ENCODE results near the gene GK.
"Not testable (repeated sequence)": the region's sequence is repeated elsewhere in the genome, so short reads cannot be mapped to it uniquely, and the experiment has no call there.

Gene GK

GRCh38 chrX:30668581-30668980 is 15.4 kb downstream of the GK start:
- H3K79me2 ChIP-seq (ENCODE audit: control insufficient read depth, insufficient read depth, low read length, poor library complexity), result no peaks in the 10 kb centered on the region
- WGBS (ENCODE audit: extremely low coverage, insufficient coverage, insufficient read length), result no CpG with 5 or more reads among the region's 4 CpGs
- H3K4me1 ChIP-seq (ENCODE audit: control insufficient read depth in 1 of 2, insufficient read depth in 2 of 2, low read length in 2 of 2), result no peaks in the 10 kb centered on the region

GRCh38 chrX:30671189-30671588 is 18.0 kb downstream of the GK start:
- not testable (repeated sequence) for H3K4me3 ChIP-seq (ENCODE audit: low read depth, low read length); H3K9ac ChIP-seq (ENCODE audit: low read length); DNase-seq; H2BK12ac ChIP-seq (ENCODE audit: low read length); H3K14ac ChIP-seq (ENCODE audit: low read length); H4K12ac ChIP-seq (ENCODE audit: low read depth, low read length); H3K79me2 ChIP-seq (ENCODE audit: control insufficient read depth, insufficient read depth, low read length, poor library complexity); H4K8ac ChIP-seq (ENCODE audit: low read depth, low read length); H3K27ac ChIP-seq (ENCODE audit: low read depth, low read length); H4K91ac ChIP-seq (ENCODE audit: low read depth, low read length); H3K9me3 ChIP-seq (ENCODE audit: insufficient read depth, low read depth, low read length); H3K79me1 ChIP-seq (ENCODE audit: low read length); H3K23ac ChIP-seq (ENCODE audit: low read length); H3K27me3 ChIP-seq (ENCODE audit: insufficient read depth, low read length); H3K4me2 ChIP-seq (ENCODE audit: low read length); H2AFZ ChIP-seq (ENCODE audit: insufficient read depth, low read length, poor library complexity); H2BK120ac ChIP-seq (ENCODE audit: insufficient read depth, low read length, poor library complexity); H3K4ac ChIP-seq (ENCODE audit: low read depth, low read length); H3K18ac ChIP-seq (ENCODE audit: low read length); H3K4me1 ChIP-seq (ENCODE audit: control insufficient read depth in 1 of 2, insufficient read depth in 2 of 2, low read length in 2 of 2); H3K36me3 ChIP-seq (ENCODE audit: control insufficient read depth in 1 of 2, insufficient read depth in 2 of 2, low read length in 2 of 2); H2AK5ac ChIP-seq (ENCODE audit: low read length); H2BK5ac ChIP-seq (ENCODE audit: low read depth, low read length, poor library complexity)
- no CpG with 5 or more reads among the region's 3 CpGs for WGBS (ENCODE audit: extremely low coverage, insufficient coverage, insufficient read length)

More at GRCh38 chrX:30668581-30668980, 15.4 kb downstream of the GK start:
- Histone ChIP-seq H3K14ac (ENCODE audit: low read length) (no peak overlapping the region), H3K79me1 (ENCODE audit: low read length) (no peaks in the 10 kb centered on the region), H3K18ac (ENCODE audit: low read length) (no peak overlapping the region), H4K8ac (ENCODE audit: low read depth, low read length) (no peak overlapping the region), H3K23ac (ENCODE audit: low read length) (no peak overlapping the region), H4K91ac (ENCODE audit: low read depth, low read length) (no peak overlapping the region), H3K9ac (ENCODE audit: low read length) (no peak overlapping the region), H2BK12ac (ENCODE audit: low read length) (no peak overlapping the region), H4K12ac (ENCODE audit: low read depth, low read length) (no peak overlapping the region), H3K4ac (ENCODE audit: low read depth, low read length) (no peak overlapping the region), H2BK5ac (ENCODE audit: low read depth, low read length, poor library complexity) (no peak overlapping the region), H2AK5ac (ENCODE audit: low read length) (no peak overlapping the region), H3K4me3 (ENCODE audit: low read depth, low read length) (no peak overlapping the region), H3K27me3 (ENCODE audit: insufficient read depth, low read length) (no peaks in the 10 kb centered on the region), H3K36me3 (ENCODE audit: control insufficient read depth in 1 of 2, insufficient read depth in 2 of 2, low read length in 2 of 2) (no peaks in the 10 kb centered on the region), H2BK120ac (ENCODE audit: insufficient read depth, low read length, poor library complexity) (no peak overlapping the region), H2AFZ (ENCODE audit: insufficient read depth, low read length, poor library complexity) (no peak overlapping the region), H3K4me2 (ENCODE audit: low read length) (no peak overlapping the region), H3K9me3 (ENCODE audit: insufficient read depth, low read depth, low read length) (no peaks in the 10 kb centered on the region), H3K27ac (ENCODE audit: low read depth, low read length) (no peak overlapping the region)
- DNase-seq, result no peak

- Histone ChIP-seq H2BK5ac (ENCODE audit: low read depth, low read length, poor library complexity) (no peak overlapping the region), H3K9me3 (ENCODE audit: insufficient read depth, low read depth, low read length) (no peaks in the 10 kb centered on the region), H3K27ac (ENCODE audit: low read depth, low read length) (no peak overlapping the region), H3K18ac (ENCODE audit: low read length) (no peak overlapping the region), H2AK5ac (ENCODE audit: low read length) (no peak overlapping the region), H4K8ac (ENCODE audit: low read depth, low read length) (no peak overlapping the region), H2AFZ (ENCODE audit: insufficient read depth, low read length, poor library complexity) (no peak overlapping the region), H4K91ac (ENCODE audit: low read depth, low read length) (no peak overlapping the region), H3K4ac (ENCODE audit: low read depth, low read length) (no peak overlapping the region), H2BK120ac (ENCODE audit: insufficient read depth, low read length, poor library complexity) (no peak overlapping the region), H3K79me1 (ENCODE audit: low read length) (no peaks in the 10 kb centered on the region), H3K4me3 (ENCODE audit: low read depth, low read length) (no peak overlapping the region), H3K79me2 (ENCODE audit: control insufficient read depth, insufficient read depth, low read length, poor library complexity) (no peaks in the 10 kb centered on the region), H3K23ac (ENCODE audit: low read length) (no peak overlapping the region), H3K4me1 (ENCODE audit: control insufficient read depth in 1 of 2, insufficient read depth in 2 of 2, low read length in 2 of 2) (no peaks in the 10 kb centered on the region), H3K36me3 (ENCODE audit: control insufficient read depth in 1 of 2, insufficient read depth in 2 of 2, low read length in 2 of 2) (no peaks in the 10 kb centered on the region), H3K14ac (ENCODE audit: low read length) (no peak overlapping the region), H3K9ac (ENCODE audit: low read length) (no peak overlapping the region), H2BK12ac (ENCODE audit: low read length) (no peak overlapping the region), H4K12ac (ENCODE audit: low read depth, low read length) (no peak overlapping the region), H3K27me3 (ENCODE audit: insufficient read depth, low read length) (no peaks in the 10 kb centered on the region), H3K4me2 (ENCODE audit: low read length) (no peak overlapping the region)
- DNase-seq, result no peak
- no CpG with 5 or more reads among the region's 4 CpGs for WGBS (ENCODE audit: extremely low coverage, insufficient coverage, insufficient read length)
These were observed 20.0 kb downstream of the GK start for GRCh38 chrX:30673127-30673796.

DNA sequence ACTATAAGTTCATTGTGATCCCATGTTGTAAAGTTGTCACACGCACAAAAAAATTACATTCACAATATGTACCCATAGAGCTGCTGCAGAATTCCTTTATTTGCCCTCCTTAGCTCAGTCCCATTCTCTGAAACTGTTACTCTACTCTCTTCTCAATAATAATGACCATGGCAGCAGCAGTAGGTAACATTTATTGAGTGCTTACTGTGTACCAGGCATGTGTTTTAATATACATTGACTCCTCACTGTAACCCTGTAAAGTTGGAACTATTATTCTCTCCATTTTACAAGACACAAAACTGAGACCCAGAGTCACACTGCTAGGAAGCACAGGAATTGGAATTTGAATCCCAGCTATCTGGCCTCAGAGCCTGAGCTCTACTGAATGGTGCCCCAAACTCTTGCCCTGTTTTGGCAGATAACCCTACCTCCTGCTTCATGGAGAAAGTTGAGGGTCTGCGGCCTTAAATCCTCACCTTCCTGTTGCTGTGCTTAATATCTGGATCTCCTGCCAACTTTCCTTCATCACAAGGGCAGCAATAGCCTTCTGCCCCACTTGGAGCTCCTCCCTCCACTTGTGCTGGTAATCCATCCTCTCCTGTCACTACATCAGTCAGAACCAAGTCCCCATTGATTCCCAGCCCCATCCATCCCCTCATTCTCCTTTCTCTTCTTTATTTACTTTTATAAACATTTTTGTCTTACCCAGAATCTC is 20.8 kb downstream of the GK start:
- Histone ChIP-seq H3K79me2 (ENCODE audit: control insufficient read depth, insufficient read depth, low read length, poor library complexity) (no peaks in the 10 kb centered on the region), H3K27ac (ENCODE audit: low read depth, low read length) (no peak overlapping the region), H2BK5ac (ENCODE audit: low read depth, low read length, poor library complexity) (no peak overlapping the region), H3K4me3 (ENCODE audit: low read depth, low read length) (no peak overlapping the region), H3K79me1 (ENCODE audit: low read length) (no peaks in the 10 kb centered on the region), H3K27me3 (ENCODE audit: insufficient read depth, low read length) (no peaks in the 10 kb centered on the region), H3K18ac (ENCODE audit: low read length) (no peak overlapping the region), H3K4me1 (ENCODE audit: control insufficient read depth in 1 of 2, insufficient read depth in 2 of 2, low read length in 2 of 2) (no peaks in the 10 kb centered on the region), H3K36me3 (ENCODE audit: control insufficient read depth in 1 of 2, insufficient read depth in 2 of 2, low read length in 2 of 2) (no peaks in the 10 kb centered on the region), H3K9ac (ENCODE audit: low read length) (no peak overlapping the region), H3K14ac (ENCODE audit: low read length) (no peak overlapping the region), H3K23ac (ENCODE audit: low read length) (no peak overlapping the region), H4K91ac (ENCODE audit: low read depth, low read length) (no peak overlapping the region), H2BK120ac (ENCODE audit: insufficient read depth, low read length, poor library complexity) (no peak overlapping the region), H3K4ac (ENCODE audit: low read depth, low read length) (no peak overlapping the region), H4K8ac (ENCODE audit: low read depth, low read length) (no peak overlapping the region), H3K9me3 (ENCODE audit: insufficient read depth, low read depth, low read length) (no peaks in the 10 kb centered on the region), H4K12ac (ENCODE audit: low read depth, low read length) (no peak overlapping the region), H2AFZ (ENCODE audit: insufficient read depth, low read length, poor library complexity) (no peak overlapping the region), H2AK5ac (ENCODE audit: low read length) (no peak overlapping the region), H2BK12ac (ENCODE audit: low read length) (no peak overlapping the region), H3K4me2 (ENCODE audit: low read length) (no peak overlapping the region)
- no peak for DNase-seq
- no CpG with 5 or more reads among the region's 2 CpGs for WGBS (ENCODE audit: extremely low coverage, insufficient coverage, insufficient read length)
